NCI-H2107 treated with DMSO at 0.1 percent for 48 hours (cell line): ENCODE data around the gene IL17RA.

Experiments
- DNase-seq: peaks from one replicate; lab custom pipeline; 2025; ENCODE audit not compliant: unreplicated experiment; lab: John Stamatoyannopoulos, UW

The IL17RA gene

GRCh38 chr22:17106161-17106784 lies 21.5 kb downstream of the IL17RA start:
- no peak for DNase-seq

GRCh38 chr22:17106785-17107546 lies 22.2 kb downstream of the IL17RA start:
- no peak for DNase-seq

- DNase-seq: no peak
Observed at GRCh38 chr22:17107547-17107810, 22.7 kb downstream of the IL17RA start.

- no peak for DNase-seq
Observed at GRCh38 chr22:17108256-17109112, 23.7 kb downstream of the IL17RA start.

GRCh38 chr22:17109113-17109865 lies 24.5 kb downstream of the IL17RA start:
- no peak for DNase-seq

- DNase-seq: no peak
Observed at GRCh38 chr22:17109976-17110375, 25.2 kb downstream of the IL17RA start.

- no peak for DNase-seq
Observed at GRCh38 chr22:17110791-17111550, 26.2 kb downstream of the IL17RA start.

GRCh38 chr22:17112491-17113042 lies 27.8 kb downstream of the IL17RA start:
- no peak for DNase-seq

GRCh38 chr22:17113600-17113999 lies 28.8 kb downstream of the IL17RA start:
- DNase-seq: no peak

- DNase-seq: no peak
Observed at GRCh38 chr22:17114173-17114897, 29.5 kb downstream of the IL17RA start.

GRCh38 chr22:17114898-17115235 lies 30.1 kb downstream of the IL17RA start:
- no peak for DNase-seq

GRCh38 chr22:17115236-17115635 lies 30.4 kb downstream of the IL17RA start:
- no peak for DNase-seq

- no peak for DNase-seq
Observed at GRCh38 chr22:17115945-17116565, 31.3 kb downstream of the IL17RA start.

- no peak for DNase-seq
Observed at GRCh38 chr22:17116572-17117330, 32.0 kb downstream of the IL17RA start.

GRCh38 chr22:17117400-17117799 lies 32.6 kb downstream of the IL17RA start:
- DNase-seq: no peak

GRCh38 chr22:17117890-17118289 lies 33.1 kb downstream of the IL17RA start:
- no peak for DNase-seq

GRCh38 chr22:17118342-17118741 lies 33.5 kb downstream of the IL17RA start:
- no peak for DNase-seq

- no peak for DNase-seq
Observed at GRCh38 chr22:17119481-17120202, 34.8 kb downstream of the IL17RA start.
